Brain microvascular endothelial cell (primary cell): Measurements from ENCODE around the gene TAF15.

Experiments
- DNase-seq: peaks from one replicate; pipeline ENCODE4 v3.0.0-alpha.2; 2020
- H3K27ac ChIP-seq: fragments of 250-450 bp; sonication (Bioruptor Pico); 2 replicates; pipeline ENCODE4 v1.5.1; 2020; ENCODE audit warnings: mild to moderate bottlenecking, moderate library complexity
- H3K27me3 ChIP-seq: fragments of 250-450 bp; sonication (Bioruptor Pico); replicated peaks from 2 replicates; pipeline ENCODE4 v1.5.1; 2020; ENCODE audit warnings: mild to moderate bottlenecking
- H3K36me3 ChIP-seq: fragments of 250-450 bp; sonication (Bioruptor Pico); replicated peaks from 2 replicates; pipeline ENCODE4 v1.5.1; 2020; ENCODE audit warnings: mild to moderate bottlenecking
- H3K4me3 ChIP-seq: 2 replicates; pipeline ENCODE4 v1.5.1; 2011; ENCODE audit warnings: low read depth, mild to moderate bottlenecking, control low read depth, low read length, moderate library complexity
- in situ Hi-C: cut with HindIII; loops from 2 replicates; pipeline ENCODE4 v1.10.0; 2017; ENCODE audit warnings: low sequenced_read_pairs, low pct_ligation_motif_present
- TF ChIP-seq, protein P1 (sequence below): IDR thresholded peaks from 2 replicates; pipeline ENCODE4 v1.5.1; 2011; ENCODE audit warnings: low read depth, mild to moderate bottlenecking, moderate library complexity, low read length, control low read depth, inconsistent platforms; ENCODE audit errors: missing control alignments

The TAF15 gene

DNA sequence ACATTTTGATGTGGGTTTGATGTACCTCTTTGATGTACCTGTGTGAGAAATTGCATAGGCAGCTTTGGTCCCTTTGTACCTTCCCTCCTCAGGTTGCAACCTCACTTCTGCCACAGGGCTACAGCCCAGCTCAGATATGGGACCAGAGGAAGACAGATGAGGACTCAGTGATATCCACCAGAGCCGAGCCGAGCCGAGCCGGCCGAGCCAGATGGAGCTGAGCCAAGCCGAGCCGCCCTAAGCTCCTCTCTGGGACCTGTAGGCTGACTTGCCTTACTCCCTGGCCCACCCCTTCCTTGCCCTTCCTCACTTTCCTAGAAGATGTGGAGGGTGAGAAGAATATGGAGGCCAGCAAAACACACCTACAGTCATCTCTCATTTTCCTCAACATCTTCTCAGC is 55.6 kb downstream of the TAF15 start:
- TF ChIP-seq, protein P1, sequence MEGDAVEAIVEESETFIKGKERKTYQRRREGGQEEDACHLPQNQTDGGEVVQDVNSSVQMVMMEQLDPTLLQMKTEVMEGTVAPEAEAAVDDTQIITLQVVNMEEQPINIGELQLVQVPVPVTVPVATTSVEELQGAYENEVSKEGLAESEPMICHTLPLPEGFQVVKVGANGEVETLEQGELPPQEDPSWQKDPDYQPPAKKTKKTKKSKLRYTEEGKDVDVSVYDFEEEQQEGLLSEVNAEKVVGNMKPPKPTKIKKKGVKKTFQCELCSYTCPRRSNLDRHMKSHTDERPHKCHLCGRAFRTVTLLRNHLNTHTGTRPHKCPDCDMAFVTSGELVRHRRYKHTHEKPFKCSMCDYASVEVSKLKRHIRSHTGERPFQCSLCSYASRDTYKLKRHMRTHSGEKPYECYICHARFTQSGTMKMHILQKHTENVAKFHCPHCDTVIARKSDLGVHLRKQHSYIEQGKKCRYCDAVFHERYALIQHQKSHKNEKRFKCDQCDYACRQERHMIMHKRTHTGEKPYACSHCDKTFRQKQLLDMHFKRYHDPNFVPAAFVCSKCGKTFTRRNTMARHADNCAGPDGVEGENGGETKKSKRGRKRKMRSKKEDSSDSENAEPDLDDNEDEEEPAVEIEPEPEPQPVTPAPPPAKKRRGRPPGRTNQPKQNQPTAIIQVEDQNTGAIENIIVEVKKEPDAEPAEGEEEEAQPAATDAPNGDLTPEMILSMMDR, result no peak
- in situ Hi-C loops, result no loop called here

DNA sequence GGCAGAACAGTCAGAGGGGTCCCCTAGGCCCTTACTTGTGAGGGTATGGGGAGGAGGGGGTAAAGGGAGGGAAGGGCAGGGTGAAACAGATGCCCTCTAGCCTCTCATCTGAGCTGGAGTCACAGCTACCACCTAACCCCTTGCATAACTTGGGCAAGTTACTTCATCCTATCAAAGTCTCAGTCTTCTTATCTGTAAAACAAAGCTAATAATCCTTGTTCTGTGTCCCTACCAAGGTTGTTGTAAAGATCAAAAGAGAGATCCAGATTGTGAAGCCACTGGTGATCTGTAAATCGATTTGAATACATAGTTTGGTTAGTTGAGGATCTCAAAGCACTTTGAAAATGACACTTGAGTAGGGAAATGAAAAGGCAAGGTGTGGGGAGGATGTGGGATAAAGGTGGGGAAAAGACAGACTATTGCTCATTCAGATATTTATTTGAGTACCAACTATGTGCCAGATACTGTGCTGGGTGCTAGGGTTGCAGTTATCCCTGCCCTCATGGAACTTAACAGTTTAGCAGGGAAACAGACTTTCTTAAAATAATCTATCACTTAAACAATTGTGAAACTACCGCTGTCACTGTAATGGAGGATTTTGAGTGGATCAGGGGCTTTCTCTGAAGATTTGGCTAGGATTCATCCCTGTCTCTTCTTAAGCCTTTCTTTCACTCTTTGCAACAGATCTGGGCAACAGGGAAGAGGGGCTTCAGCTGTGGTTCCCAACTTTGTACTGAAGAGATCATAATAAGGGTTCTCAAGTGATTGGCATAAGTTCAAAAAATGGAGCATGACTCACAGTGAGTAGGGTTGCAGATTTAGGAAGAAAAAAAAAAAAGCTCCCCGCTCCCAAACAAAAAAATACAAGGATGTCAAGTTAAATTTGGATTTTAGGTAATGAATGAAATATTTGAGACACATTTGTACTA is 56.4 kb downstream of the TAF15 start:
- in situ Hi-C loops, result no loop called here
- TF ChIP-seq, protein P1, result no peak
- DNase-seq, result no peak

More for the DNA sequence above, 55.6 kb downstream of the TAF15 start:
- Histone ChIP-seq H3K27me3 (no peaks in the 10 kb centered on the region), H3K27ac (no peak overlapping the region), H3K4me3 (no peak overlapping the region), H3K36me3 (no peaks in the 10 kb centered on the region)
- no peak for DNase-seq

GRCh38 chr17:35866341-35866950 is 57.2 kb downstream of the TAF15 start:
- H3K36me3 ChIP-seq, result no peaks in the 10 kb centered on the region
- no peak overlapping the region for H3K27ac ChIP-seq
- DNase-seq, result no peak
- in situ Hi-C loops, result no loop called here
- H3K27me3 ChIP-seq, result no peaks in the 10 kb centered on the region
- TF ChIP-seq, protein P1, result no peak
- H3K4me3 ChIP-seq, result no peak overlapping the region

More for the DNA sequence above, 56.4 kb downstream of the TAF15 start:
- Histone ChIP-seq H3K36me3 (no peaks in the 10 kb centered on the region), H3K27ac (no peak overlapping the region), H3K4me3 (no peak overlapping the region), H3K27me3 (no peaks in the 10 kb centered on the region)

DNA sequence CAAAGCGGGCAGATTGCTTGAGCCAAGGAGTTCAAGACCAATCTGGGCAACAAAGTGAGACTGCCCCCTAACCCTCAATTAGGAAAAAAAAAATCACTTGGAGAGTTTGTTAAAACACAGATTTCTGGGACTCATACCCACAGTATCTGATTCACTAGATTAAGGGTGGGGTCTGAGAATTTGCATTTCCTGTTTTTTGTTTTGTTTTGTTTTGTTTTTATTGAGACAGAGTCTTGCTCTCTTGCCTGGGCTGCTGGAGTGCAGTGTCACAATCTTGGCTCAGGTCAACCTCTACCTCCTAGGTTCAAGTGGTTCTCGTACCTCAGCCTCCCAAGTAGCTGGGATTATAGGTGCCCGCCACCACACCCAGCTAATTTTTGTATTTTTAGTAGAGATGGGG is 58.3 kb downstream of the TAF15 start:
- TF ChIP-seq, protein P1, result no peak
- Histone ChIP-seq H3K27me3 (no peaks in the 10 kb centered on the region), H3K4me3 (no peak overlapping the region), H3K36me3 (no peaks in the 10 kb centered on the region), H3K27ac (no peak overlapping the region)
- in situ Hi-C loops, result no loop called here
- no peak for DNase-seq

- no peak within 1 kb of the TSS for H3K4me3 ChIP-seq
- no peaks in the 10 kb centered on the region for H3K27me3 ChIP-seq
- in situ Hi-C loops, result no loop called here
- TF ChIP-seq, protein P1, result no peak
- H3K36me3 ChIP-seq, result no peaks in the 10 kb centered on the region
- no peak for DNase-seq
- H3K27ac ChIP-seq, result no peak within 1 kb of the TSS
Observed at GRCh38 chr17:35868737-35869136, 59.5 kb downstream of the TAF15 start, which contains the start of gene HEATR9. TSS of gene HEATR9 (minus strand) at chr17:35868891. CDS start at chr17:35868742, 149 bp downstream.
